Astrocyte (in vitro differentiated cells and primary cell): ENCODE measurements around the gene SMIM31. TPM values are rescaled to one million over a fixed set of nuclear protein-coding genes. Genes with fewer than 3 reads are reported as not detected.

ENCODE experiments used
- DNase-seq: peaks from one replicate; pipeline ENCODE4 v3.0.0-alpha.2; 2010; ENCODE audit warnings: low read depth
- FAIRE-seq: peaks from 2 replicates; lab custom pipeline; 2011; peaks lifted over from hg19 to GRCh38; lab: Jason Lieb, UNC
- H2AFZ ChIP-seq: 2 replicates; pipeline ENCODE4 v1.6.0; 2012; ENCODE audit warnings: low read depth, low read length, inconsistent platforms
- H3K27ac ChIP-seq: 2 replicates; pipeline ENCODE4 v1.5.1; 2011; ENCODE audit warnings: low read depth, low read length, inconsistent platforms
- H3K27me3 ChIP-seq: 2 replicates; pipeline ENCODE4 v1.6.0; 2011; ENCODE audit warnings: low read length, inconsistent platforms; ENCODE audit not compliant: insufficient read depth
- H3K36me3 ChIP-seq: 2 replicates; pipeline ENCODE4 v1.5.1; 2011; ENCODE audit warnings: low read length, inconsistent platforms; ENCODE audit not compliant: insufficient read depth
- H3K4me1 ChIP-seq: 2 replicates; pipeline ENCODE4 v1.5.1; 2011; ENCODE audit warnings: low read length, inconsistent platforms; ENCODE audit not compliant: insufficient read depth
- H3K4me2 ChIP-seq: 2 replicates; pipeline ENCODE4 v1.6.0; 2012; ENCODE audit warnings: low read length, inconsistent platforms
- H3K4me3 ChIP-seq: 2 replicates; pipeline ENCODE4 v1.5.1; 2011; ENCODE audit warnings: low read depth, mild to moderate bottlenecking, low read length, inconsistent platforms; ENCODE audit not compliant: insufficient read depth
- H3K79me2 ChIP-seq: 2 replicates; pipeline ENCODE4 v1.6.0; 2012; ENCODE audit warnings: mild to moderate bottlenecking, low read length, inconsistent platforms; ENCODE audit not compliant: insufficient read depth
- H3K9ac ChIP-seq: 2 replicates; pipeline ENCODE4 v1.6.0; 2012; ENCODE audit warnings: mild to moderate bottlenecking, low read length, inconsistent platforms
- H3K9me3 ChIP-seq: 2 replicates; pipeline ENCODE4 v1.5.1; 2012; ENCODE audit warnings: low read depth, mild to moderate bottlenecking, low read length, inconsistent platforms; ENCODE audit not compliant: insufficient read depth
- H4K20me1 ChIP-seq: 2 replicates; pipeline ENCODE4 v1.6.0; 2012; ENCODE audit warnings: low read length, inconsistent platforms; ENCODE audit not compliant: insufficient read depth
- H3K27ac Mint-ChIP-seq: one replicate; pipeline ENCODE4 v1.8.0; 2021; ENCODE audit warnings: mild to moderate bottlenecking, mixed read lengths; ENCODE audit not compliant: unreplicated experiment
- H3K27me3 Mint-ChIP-seq: one replicate; pipeline ENCODE4 v1.8.0; 2021; ENCODE audit warnings: low read depth, mixed read lengths; ENCODE audit not compliant: unreplicated experiment
- H3K36me3 Mint-ChIP-seq: one replicate; pipeline ENCODE4 v1.8.0; 2021; ENCODE audit warnings: low read depth, mixed read lengths; ENCODE audit not compliant: unreplicated experiment
- H3K4me1 Mint-ChIP-seq: one replicate; pipeline ENCODE4 v1.8.0; 2021; ENCODE audit warnings: low read depth, mixed read lengths; ENCODE audit not compliant: unreplicated experiment
- H3K4me3 Mint-ChIP-seq: one replicate; pipeline ENCODE4 v1.8.0; 2021; ENCODE audit warnings: mild to moderate bottlenecking, moderate library complexity, mixed read lengths; ENCODE audit not compliant: unreplicated experiment
- H3K9me3 Mint-ChIP-seq: one replicate; pipeline ENCODE4 v1.8.0; 2021; ENCODE audit warnings: mild to moderate bottlenecking, mixed read lengths; ENCODE audit not compliant: unreplicated experiment
- CTCF ChIP-seq: IDR thresholded peaks from 2 replicates; pipeline ENCODE4 v1.5.1; 2011; ENCODE audit warnings: low read depth, mild to moderate bottlenecking, inconsistent platforms, low read length, moderate library complexity; ENCODE audit not compliant: insufficient read depth
- EZH2 ChIP-seq: IDR thresholded peaks from 2 replicates; pipeline ENCODE4 v1.6.1; 2012; ENCODE audit warnings: mild to moderate bottlenecking, low read length, inconsistent platforms; ENCODE audit not compliant: insufficient read depth
- total RNA-seq: library from RNA; stranded (reverse); gene quantifications from 2 replicates; pipeline ENCODE4 v1.2.1, GENCODE V29; 2021

Gene SMIM31
- total RNA-seq, 1 donor from 2014 or later: not detected

DNA sequence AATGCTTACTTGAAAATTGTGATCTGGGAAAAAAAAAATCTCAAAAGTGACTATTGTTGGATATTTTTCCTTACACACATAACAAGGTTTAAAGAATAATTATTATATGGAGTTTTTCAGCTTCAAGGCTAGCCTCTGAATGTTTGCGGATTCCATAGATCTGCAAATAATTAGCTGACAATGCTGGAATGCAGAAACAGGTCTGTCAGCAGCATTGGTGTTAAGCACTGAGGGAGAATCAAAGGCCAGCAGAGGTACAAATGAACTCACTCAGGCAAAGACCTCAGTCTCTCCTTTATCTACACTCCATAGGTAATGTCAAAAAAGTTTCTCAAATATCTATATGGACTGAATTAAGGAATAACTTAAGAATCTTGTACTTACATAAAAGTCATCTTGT lies 35.1 kb downstream of the SMIM31 start:
- H3K9me3 ChIP-seq: no peaks in the 10 kb centered on the region
- H3K27ac Mint-ChIP-seq: no peak overlapping the region
- no peaks in the 10 kb centered on the region for H3K4me1 Mint-ChIP-seq
- no peak overlapping the region for H3K4me2 ChIP-seq
- H2AFZ ChIP-seq: no peak overlapping the region
- no peak for DNase-seq
- H3K36me3 ChIP-seq: no peaks in the 10 kb centered on the region
- H3K4me3 ChIP-seq: no peak overlapping the region
- H3K27ac ChIP-seq: no peak overlapping the region
- peaks cover 1% of the 10 kb centered on the region for H3K9me3 Mint-ChIP-seq
- TF ChIP-seq CTCF (no peak), EZH2 (no peak)
- H3K79me2 ChIP-seq: no peaks in the 10 kb centered on the region
- H3K27me3 Mint-ChIP-seq: no peaks in the 10 kb centered on the region
- no peaks in the 10 kb centered on the region for H3K36me3 Mint-ChIP-seq
- no peaks in the 10 kb centered on the region for H4K20me1 ChIP-seq
- no peaks in the 10 kb centered on the region for H3K4me1 ChIP-seq
- no peak overlapping the region for H3K9ac ChIP-seq
- H3K27me3 ChIP-seq: no peaks in the 10 kb centered on the region
- no peak overlapping the region for H3K4me3 Mint-ChIP-seq
- FAIRE-seq: no peak

DNA sequence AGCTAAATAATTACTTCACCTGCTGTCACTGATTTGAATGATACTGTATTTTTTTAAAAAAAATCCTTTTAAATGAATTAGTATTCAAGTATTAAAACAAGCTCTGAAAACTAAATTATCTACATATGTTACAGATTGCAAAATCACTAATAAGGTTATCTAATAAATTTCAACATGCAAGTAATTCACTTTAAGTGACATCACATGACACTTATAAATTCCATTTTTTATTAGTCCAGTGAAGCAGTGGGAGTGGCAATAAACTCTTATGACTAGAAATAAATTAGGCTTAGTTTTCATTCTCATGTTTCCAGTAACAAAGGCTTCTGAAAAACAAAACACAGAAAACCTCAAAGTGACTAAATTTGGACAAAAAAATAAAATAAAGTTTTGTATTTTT lies 36.3 kb downstream of the SMIM31 start:
- Mint-ChIP-seq H3K4me1 (no peaks in the 10 kb centered on the region), H3K27ac (no peak overlapping the region), H3K9me3 (peaks cover 1% of the 10 kb centered on the region), H3K36me3 (no peaks in the 10 kb centered on the region), H3K27me3 (no peaks in the 10 kb centered on the region), H3K4me3 (no peak overlapping the region)
- Histone ChIP-seq H3K4me2 (no peak overlapping the region), H3K4me1 (no peaks in the 10 kb centered on the region), H3K9ac (no peak overlapping the region), H3K79me2 (no peaks in the 10 kb centered on the region), H3K27me3 (no peaks in the 10 kb centered on the region), H3K4me3 (no peak overlapping the region), H4K20me1 (no peaks in the 10 kb centered on the region), H2AFZ (no peak overlapping the region), H3K9me3 (no peaks in the 10 kb centered on the region), H3K36me3 (no peaks in the 10 kb centered on the region), H3K27ac (no peak overlapping the region)
- no peak for TF ChIP-seq CTCF
- no peak for TF ChIP-seq EZH2
- FAIRE-seq (no peak), DNase-seq (no peak)

- no peak overlapping the region for H3K4me2 ChIP-seq
- Mint-ChIP-seq H3K9me3 (no peaks in the 10 kb centered on the region), H3K36me3 (no peaks in the 10 kb centered on the region), H3K4me1 (peaks cover 3% of the 10 kb centered on the region), H3K4me3 (no peak overlapping the region), H3K27ac (no peak overlapping the region), H3K27me3 (no peaks in the 10 kb centered on the region)
- H3K27ac ChIP-seq: no peak overlapping the region
- no peak for FAIRE-seq
- H3K9me3 ChIP-seq: no peaks in the 10 kb centered on the region
- H3K4me3 ChIP-seq: no peak overlapping the region
- H3K9ac ChIP-seq: no peak overlapping the region
- TF ChIP-seq EZH2 (no peak), CTCF (no peak)
- H4K20me1 ChIP-seq: no peaks in the 10 kb centered on the region
- H3K36me3 ChIP-seq: no peaks in the 10 kb centered on the region
- no peaks in the 10 kb centered on the region for H3K27me3 ChIP-seq
- H3K79me2 ChIP-seq: no peaks in the 10 kb centered on the region
- H3K4me1 ChIP-seq: no peaks in the 10 kb centered on the region
- no peak overlapping the region for H2AFZ ChIP-seq
- DNase-seq: no peak
These were observed 45.5 kb downstream of the SMIM31 start for GRCh38 chr4:164799410-164799809.
